Left cardiac atrium (tissue), 4 donors: Measurements from ENCODE around the gene ARL5A. TPM values are rescaled to one million over a fixed set of nuclear protein-coding genes. Genes with fewer than 3 reads are reported as not detected.
A peak's percentile ranks its signal among the peaks of the same experiment; 100 is the strongest.

Source experiments
- ATAC-seq, 2 donors: fragments of 200-7000 bp; cut with Tn5 transposase; one replicate each; pipeline ENCODE4 v1.9.1; 2020; ENCODE audit warnings: mild to moderate bottlenecking in 2 of 2, moderate library complexity in 2 of 2
- DNase-seq: peaks from one replicate; pipeline ENCODE4 v3.0.0-alpha.2; 2020
- intact Hi-C, 2 donors: fragments of 100-400 bp; cut with DNase I; formaldehyde crosslinking; loops; one replicate each; pipeline versions ENCODE4 v1.14.1 to v1.15.1; 2022 to 2023
- total RNA-seq, 2 donors: library from RNA; stranded (reverse); fragmentation: NEBNext Ultra II Directional; extraction: Animal tissue kit (Norgen Biotek cat#: 25700); gene quantifications; one replicate each; pipeline ENCODE4 v1.2.1, GENCODE V29; 2021
- donor health status: DM: no; HTN: yes; CAD: no.
- donor health status: DM: no; HTN: yes; CAD: no; lungs with severe emphysema.
- donor health status: DM: yes; HTN: yes; CAD: no.
- donor health status: Dilated cardiomyopathy.

The ARL5A gene
- total RNA-seq, 2 donors from 2014 or later: 64.4 to 82.9 TPM

DNA sequence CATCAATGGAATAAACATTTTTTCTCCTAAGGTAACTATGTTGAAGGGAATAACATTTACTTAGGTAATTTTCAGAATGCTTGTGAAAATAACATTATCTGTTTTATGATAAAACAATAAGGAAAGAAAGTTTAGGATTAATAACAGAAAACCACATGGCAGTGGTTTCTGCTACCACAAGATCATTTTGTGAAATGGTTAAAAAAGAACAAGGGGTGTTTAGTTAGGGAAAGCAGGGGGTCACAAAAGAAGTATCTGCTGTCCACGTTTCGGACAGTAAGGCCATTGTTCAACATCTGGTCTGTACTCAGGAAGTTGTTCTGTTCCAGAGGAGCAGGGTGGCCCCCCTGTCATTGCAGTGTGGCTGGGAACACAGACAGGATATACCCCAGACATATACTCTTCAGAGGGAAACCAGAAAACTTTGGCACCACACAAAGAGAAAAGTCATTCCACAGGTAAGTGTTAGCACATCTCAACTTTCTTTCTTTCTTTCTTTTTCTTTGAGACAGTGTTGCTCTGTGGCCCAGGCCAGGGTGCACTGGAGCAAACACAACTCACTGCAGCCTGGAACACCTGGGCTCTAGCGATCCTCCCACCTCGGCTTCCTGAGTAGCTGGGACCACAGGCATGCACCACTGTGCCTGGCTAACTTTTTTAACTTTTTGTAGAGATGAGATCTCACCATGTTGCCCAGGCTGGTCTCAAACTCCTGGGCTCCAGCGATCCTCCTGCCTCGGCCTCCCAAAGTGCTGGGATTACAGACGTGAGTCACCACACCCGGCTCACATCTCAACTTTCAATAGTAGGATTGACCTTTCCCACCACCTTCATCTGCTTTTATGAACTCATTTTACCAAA lies 14.8 kb upstream of the ARL5A start:
- DNase-seq: no peak
- ATAC-seq: peak in 1 of 2 donors; percentile 28
- intact Hi-C loops: no loop called here

DNA sequence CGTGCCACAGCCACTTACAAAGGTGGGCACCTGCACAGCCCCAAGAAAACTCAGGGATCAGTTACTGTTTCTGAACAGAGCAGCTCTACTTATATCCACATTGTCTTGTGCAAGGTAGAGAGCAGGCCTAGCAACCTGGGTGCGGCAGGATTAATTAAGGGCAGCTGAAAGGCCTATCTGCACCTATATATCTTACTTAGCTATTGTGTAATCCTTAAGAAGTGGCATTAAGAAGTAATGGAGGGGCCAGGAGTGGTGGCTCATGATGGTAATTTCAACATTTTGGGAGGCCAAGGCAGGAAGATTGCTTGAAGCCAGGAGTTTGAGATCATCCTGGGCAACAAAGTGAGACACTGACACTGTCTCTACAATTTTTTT lies 12.8 kb upstream of the ARL5A start:
- intact Hi-C loops: no loop called here
- ATAC-seq (no peak), DNase-seq (no peak)

DNA sequence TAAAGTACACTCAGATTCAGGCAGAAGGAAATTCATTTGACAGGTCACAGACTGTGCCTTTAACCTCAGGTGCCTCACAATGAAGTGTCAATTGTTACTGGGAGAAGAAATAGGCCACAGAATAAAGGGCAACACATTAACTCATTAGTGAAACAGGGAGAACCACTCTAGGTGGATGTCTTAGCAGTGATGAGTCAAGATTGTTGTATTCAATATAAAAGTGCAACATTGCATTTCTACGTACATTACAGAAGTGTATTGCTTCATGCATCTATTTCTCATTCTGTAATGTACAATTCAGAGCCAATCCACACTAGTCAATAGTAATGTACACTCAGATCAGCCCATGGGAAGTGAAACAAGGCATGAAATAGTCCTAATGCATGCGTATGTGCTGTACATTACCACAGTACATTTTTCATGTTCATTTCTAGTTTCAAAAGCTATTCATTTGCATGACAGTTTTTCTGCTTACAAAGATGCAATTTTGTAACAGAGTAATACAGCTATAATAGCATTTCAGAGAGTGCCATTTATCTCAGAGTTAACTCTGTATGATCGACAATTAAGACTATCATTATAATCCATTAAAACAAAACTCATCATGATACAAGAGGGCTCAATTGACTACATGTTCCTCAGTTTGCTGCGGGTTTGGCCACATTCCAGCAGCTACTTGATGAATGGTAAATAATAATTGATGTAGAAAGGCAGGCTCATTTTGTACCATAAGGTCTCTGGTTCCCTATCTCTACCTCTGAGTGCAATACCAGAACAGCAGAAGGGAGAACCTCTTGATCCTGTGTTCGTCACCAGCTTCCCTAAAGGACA lies 12.2 kb upstream of the ARL5A start:
- DNase-seq (no peak), ATAC-seq (no peak)
- intact Hi-C loops: no loop called here

DNA sequence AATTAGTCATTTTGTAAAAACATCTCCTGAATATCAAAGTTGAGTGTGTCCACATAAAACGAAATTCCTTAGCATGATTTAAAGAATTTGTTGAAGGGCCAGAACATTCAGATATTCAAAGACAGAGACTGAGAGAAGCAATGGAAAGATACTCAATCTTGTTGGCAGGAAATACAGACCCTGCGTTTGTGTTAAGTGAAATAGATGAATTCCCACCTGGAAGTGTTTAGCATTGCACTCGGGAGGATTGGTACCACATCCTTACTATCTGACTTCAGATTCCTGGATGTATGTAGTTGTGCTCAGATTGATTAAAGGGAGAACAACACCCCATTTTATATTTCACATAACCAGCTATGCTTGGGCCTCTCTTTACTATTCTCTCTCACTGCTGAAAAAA lies 9.7 kb upstream of the ARL5A start:
- intact Hi-C loops: no loop called here
- ATAC-seq (no peak), DNase-seq (no peak)

GRCh38 chr2:151833984-151834383 lies 5.8 kb upstream of the ARL5A start:
- intact Hi-C loops: no loop called here
- ATAC-seq (no peak), DNase-seq (no peak)

GRCh38 chr2:151830961-151831360 lies 2.7 kb upstream of the ARL5A start:
- no peak for DNase-seq
- intact Hi-C loops: no loop called here
- ATAC-seq: no peak

DNA sequence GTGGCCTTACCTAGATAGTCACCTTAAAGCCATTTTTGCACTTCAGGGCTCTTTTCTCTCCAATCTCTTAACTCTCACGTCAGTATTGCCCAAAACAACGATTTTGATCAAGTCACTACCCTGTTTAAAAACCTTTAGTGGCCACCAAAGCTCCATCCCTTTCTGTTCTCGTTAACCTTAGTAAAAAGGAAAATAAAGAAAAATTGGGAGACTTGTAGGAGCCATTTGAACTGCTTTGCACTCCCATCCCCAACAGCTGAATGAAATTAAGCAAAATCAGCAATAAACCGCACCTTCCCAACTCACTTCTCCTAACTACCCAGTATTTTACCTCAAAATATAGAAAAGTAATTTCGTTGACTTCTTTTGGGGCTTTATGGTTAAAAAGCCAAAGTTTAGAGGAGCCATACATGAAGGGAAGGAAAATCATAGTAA lies 686 bp upstream of the ARL5A start:
- intact Hi-C loops: no loop called here
- no peak for ATAC-seq
- no peak for DNase-seq

DNA sequence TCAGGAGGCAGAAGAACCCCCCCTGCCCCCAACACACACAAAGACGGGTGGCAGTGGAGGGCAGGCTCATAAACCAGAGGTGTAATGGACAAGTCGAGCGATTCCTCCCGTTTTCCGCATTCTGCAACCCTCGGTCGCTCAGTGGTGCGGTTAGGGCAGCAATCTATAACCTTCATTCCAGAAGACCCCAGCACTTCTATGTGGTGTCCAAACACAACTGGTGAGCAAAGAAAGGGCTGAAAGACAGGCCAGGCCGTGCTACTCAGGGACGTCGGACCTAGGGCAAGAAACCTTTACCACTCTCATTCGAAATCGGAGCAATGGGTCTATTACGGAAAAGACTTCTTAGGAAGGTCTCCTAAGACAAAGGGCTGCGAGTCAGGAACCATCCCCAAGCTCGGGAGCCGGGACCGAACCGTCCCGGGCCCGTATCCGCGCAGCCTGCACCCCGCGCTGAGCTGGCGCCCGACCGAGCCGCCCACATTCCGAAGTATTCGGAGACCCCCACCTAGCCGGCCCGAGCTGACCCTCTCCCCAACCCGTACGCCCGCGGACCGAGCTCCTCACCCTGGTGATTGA lies 568 bp downstream of the ARL5A start:
- intact Hi-C loops: no loop called here
- ATAC-seq (peak; percentile 6 to 57), DNase-seq (no peak)

DNA sequence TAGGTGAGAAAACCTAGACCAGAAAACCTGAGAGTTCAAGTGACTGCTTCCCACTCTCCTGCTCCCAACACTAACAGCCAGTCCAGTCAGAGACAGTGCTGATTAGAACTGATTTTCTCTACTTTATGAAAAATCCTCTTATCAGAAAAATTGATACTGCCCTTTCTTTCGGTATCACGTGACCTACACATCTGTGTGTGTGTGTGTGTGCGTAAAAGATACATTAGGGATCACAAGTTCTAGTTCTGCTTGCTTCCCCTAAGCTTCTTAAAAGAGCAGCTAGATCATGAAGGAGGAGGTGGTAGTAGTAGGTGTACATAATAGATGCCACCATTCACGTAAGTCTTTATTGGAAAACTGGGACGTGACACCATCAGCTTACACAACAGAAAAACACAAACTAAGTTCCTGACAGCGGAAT lies 1.5 kb downstream of the ARL5A start:
- no peak for ATAC-seq
- intact Hi-C loops: no loop called here

DNA sequence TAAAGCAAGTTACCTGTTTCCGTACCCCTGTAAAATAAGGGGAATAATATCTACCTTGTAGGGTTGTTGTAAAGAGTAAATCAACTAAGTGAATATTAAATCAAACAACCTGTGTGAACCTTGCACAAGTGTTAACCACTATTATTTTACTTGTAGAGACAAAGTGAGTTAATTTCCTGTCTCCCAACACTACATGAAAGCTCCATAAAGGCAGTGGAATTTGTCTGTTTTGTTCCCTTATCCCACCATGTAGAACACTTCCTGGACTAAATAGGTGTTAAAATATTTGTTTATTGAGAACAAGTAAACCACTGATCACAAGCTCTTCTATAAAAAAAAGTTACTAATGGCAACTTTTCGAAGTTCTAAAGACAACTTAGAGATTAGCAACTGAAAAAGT lies 3.3 kb downstream of the ARL5A start:
- no peak for DNase-seq
- no peak for ATAC-seq
- intact Hi-C loops: no loop called here

More for the DNA sequence above, 1.5 kb downstream of the ARL5A start:
- DNase-seq: no peak

DNA sequence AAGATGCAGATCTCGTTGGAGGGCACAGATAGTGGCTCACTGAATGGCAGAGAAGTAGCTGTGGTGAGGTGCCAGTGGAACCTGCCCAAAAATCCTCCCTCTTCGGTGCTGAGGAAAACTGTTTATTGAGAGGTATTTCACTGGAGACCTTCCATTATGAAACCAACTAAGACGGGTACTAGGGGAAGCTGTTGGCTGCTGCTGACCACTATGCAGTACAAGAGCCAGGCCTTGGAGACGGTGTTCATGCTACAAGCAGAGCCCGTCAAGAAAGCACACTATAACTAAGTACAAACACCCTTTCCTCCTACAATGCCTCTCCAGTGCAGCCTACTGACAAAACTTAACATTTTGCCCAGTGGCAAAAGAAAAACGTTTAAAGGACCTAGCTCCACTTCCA lies 4.6 kb downstream of the ARL5A start:
- DNase-seq: no peak
- ATAC-seq: no peak
- intact Hi-C loops: no loop called here

DNA sequence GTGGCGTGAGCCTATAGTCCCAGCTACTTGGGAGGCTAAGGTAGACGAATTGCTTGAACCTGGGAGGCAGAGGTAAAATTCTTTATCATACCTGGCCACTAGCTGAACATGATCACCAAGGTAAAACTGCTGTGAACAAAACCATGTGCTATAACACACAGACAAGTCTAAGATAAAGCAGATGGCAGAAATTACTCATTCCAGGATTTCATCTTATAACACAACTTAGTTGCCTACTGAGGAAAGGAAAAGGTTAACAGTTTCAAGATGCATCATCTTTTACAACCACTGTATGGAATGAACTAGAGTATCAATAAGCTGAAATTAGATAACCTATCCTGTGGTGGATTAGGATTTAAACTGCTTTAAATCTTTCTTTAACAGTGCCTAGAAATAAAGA lies 8.3 kb downstream of the ARL5A start:
- ATAC-seq: no peak
- DNase-seq: no peak
- intact Hi-C loops: loop anchor here in 1 of 2 donors (10.0 kb wide), 1 partner anchor 185 kb away; no protein-coding TSS in a partner anchor

GRCh38 chr2:151817929-151818328 lies 10.3 kb downstream of the ARL5A start:
- DNase-seq (no peak), ATAC-seq (no peak)

GRCh38 chr2:151816843-151817242 lies 11.4 kb downstream of the ARL5A start:
- intact Hi-C loops: loop anchor here in 1 of 2 donors (10.0 kb wide), 1 partner anchor 188 kb away; no protein-coding TSS in a partner anchor
- DNase-seq (no peak), ATAC-seq (no peak)

More at GRCh38 chr2:151817929-151818328, 10.3 kb downstream of the ARL5A start:
- intact Hi-C loops: loop anchor here in 1 of 2 donors (10.0 kb wide), 1 partner anchor 187 kb away; no protein-coding TSS in a partner anchor

DNA sequence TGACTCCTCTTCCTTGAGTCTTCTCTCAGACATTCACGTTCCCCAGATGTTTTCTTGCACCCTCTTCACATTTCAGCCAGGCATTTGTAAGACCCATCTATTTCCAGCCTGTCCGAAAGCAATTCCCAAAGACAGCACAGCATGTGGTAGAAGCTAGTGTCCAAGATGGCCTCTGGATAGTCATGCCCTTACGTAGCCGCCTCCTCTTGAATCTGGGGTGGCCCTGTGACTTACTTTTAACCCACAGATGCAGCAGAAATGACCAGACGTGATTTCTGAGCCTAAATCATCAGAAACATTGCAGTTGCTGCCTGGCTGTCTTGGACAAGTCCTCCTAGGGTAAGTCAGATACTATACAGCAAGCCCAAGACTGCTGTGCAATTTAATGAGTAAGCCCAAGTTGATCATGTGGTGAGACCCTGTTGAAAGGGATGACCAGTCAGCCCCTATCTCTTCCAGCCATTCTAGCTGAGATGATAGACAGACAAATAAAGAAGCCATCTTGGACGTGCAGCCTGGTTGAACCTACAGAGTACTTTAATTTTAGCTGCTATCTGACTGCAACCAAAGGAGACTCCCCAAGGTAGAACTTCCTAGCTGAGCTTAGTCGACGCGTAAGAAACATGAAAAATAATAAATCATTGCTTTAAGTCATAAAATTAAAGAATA lies 12.3 kb downstream of the ARL5A start:
- intact Hi-C loops: loop anchor here in 1 of 2 donors (10.0 kb wide), 1 partner anchor 189 kb away; no protein-coding TSS in a partner anchor
- ATAC-seq: no peak
- no peak for DNase-seq

DNA sequence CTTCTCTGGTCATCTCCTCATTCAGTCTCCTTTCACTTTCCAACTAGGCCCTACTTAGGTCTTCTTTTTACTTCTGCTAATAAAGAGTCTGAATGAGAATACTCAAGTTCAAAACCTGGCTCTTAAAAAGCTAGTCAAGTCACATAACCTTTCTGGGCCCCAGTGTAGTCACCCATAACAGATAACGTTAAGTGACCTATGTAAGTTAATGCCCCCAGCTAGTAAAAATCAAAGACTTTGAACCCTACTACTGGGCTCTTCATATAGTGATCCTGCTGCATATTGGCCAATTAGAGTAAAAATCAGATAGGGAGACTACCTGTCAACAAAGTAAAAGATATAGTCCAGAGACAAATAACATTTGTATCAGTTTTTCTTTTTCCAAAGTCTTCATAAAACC lies 17.7 kb downstream of the ARL5A start:
- ATAC-seq: no peak
- DNase-seq: no peak
- intact Hi-C loops: loop anchor here in 1 of 2 donors (10.0 kb wide), 1 partner anchor 194 kb away; no protein-coding TSS in a partner anchor

DNA sequence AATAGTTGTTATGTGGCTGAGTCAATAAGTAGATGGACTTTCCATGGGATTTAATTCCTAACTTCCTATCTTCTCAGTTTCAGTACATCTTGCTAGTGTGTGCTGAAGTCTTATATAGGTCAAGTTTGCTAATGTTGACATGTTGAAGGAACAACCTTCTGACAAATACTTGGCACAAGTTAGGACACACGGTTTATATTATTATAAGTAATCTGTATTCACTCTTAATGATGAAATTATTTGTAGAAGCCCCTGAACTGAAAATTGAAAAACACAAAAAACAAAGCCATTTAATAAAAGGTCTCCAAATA lies 19.2 kb downstream of the ARL5A start:
- intact Hi-C loops: no loop called here
- DNase-seq: no peak
- no peak for ATAC-seq

DNA sequence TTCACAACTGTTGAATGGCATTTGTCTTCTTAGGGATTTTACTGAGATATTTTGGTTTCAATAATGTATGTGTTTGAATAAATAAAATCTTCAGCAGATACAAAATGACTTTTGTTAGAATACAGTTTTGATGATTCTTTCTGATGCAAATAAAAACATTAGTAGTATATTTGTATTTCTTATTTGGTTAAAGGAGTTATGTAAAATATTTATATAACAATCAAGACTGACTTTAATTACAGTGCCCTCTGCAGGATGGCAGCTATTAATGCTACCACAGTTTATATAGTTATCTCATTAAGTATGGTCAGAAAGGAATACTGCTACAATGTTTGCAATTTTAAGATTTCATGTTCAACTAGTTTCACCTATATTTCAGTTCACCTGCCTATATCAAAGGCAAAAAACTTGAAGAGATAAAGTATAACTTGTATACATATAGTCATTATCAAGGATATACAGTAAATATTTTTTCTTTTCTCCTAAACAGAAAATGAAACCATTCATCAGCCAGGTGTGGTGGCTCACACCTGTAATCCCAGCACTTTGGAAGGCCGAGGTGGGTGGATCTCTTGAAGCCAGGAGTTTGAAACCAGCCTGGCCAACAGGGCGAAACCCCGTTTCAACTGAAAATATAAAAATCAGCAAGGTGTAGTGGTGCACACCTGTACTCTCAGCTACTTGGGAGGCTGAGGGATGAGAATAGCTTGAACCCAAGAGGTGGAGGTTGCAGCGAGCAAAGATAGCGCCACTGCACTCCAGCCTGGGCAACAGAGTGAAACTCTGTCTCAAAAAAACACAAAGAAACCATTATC lies 19.8 kb downstream of the ARL5A start:
- intact Hi-C loops: no loop called here
- peak in 1 of 2 donors; percentile 44 for ATAC-seq
- DNase-seq: no peak
